GM12878 (cell line): ENCODE data around the gene COG4. TPM values are rescaled to one million over a fixed set of nuclear protein-coding genes. Genes with fewer than 3 reads are reported as not detected.

Experiments used
- ATAC-seq: fragments of 200-7000 bp; cut with Tn5 transposase; 3 replicates; pipeline ENCODE4 v1.9.1; 2020; ENCODE audit warnings: mild to moderate bottlenecking, moderate library complexity
- BruUV-seq: library from RNA; stranded (reverse); fragments of 400-500 nt; replicated peaks from 2 replicates; lab custom pipeline; 2021; lab: Mats Ljungman, UMichigan
- CTCF ChIA-PET: fragments of 300-600 bp; sonication (Branson Sonifier 250); formaldehyde crosslinking; extraction: SDS; loops from one replicate; lab custom pipeline; 2021; ENCODE audit warnings: inconsistent platforms; lab: Yijun Ruan, JAX
- POLR2A ChIA-PET: fragments of 350-600 bp; formaldehyde crosslinking; extraction: SDS; loops from one replicate; lab custom pipeline; 2021; ENCODE audit warnings: inconsistent platforms; lab: Charles Lee
- RAD21 ChIA-PET: fragments of 300-600 bp; sonication (Branson Sonifier 250); formaldehyde crosslinking; loops from one replicate; lab custom pipeline; 2023; ENCODE audit warnings: antibody characterized with exemption; ENCODE audit not compliant: unreplicated experiment; lab: Charles Lee
- SMC1A ChIA-PET: fragments of 300-600 bp; sonication (Branson Sonifier 250); formaldehyde crosslinking; loops from one replicate; lab custom pipeline; 2023; ENCODE audit not compliant: unreplicated experiment, uncharacterized antibody; lab: Charles Lee
- DNase-seq: peaks from one replicate; pipeline ENCODE4 v3.0.0-alpha.2; 2011; ENCODE audit warnings: low read depth, low spot score
- FAIRE-seq: peaks from 3 replicates; lab custom pipeline; 2011; peaks lifted over from hg19 to GRCh38; lab: Jason Lieb, UNC
- H2AFZ ChIP-seq: 2 replicates; pipeline ENCODE4 v1.6.0; 2011; ENCODE audit warnings: low read depth, low read length, control low read depth; ENCODE audit not compliant: control insufficient read depth
- H3K27ac ChIP-seq: 2 replicates; pipeline ENCODE4 v1.5.1; 2011; ENCODE audit warnings: control low read depth; ENCODE audit not compliant: control insufficient read depth, insufficient read depth
- H3K27me3 ChIP-seq, 2 experiments: replicated peaks in 1 of 2; 2 replicates each; pipeline versions ENCODE4 v1.6.0 to v1.6.1; 2011; ENCODE audit warnings: low read length in 1 of 2; ENCODE audit not compliant: control insufficient read depth in 2 of 2, insufficient read depth in 2 of 2
- H3K36me3 ChIP-seq, 2 experiments: 2 replicates each; pipeline ENCODE4 v1.5.1; 2011; ENCODE audit warnings: low read length in 1 of 2; ENCODE audit not compliant: control insufficient read depth in 2 of 2, insufficient read depth in 2 of 2
- H3K4me1 ChIP-seq: 2 replicates; pipeline ENCODE4 v1.6.1; 2011; ENCODE audit warnings: mild to moderate bottlenecking, low read length, moderate library complexity, mixed read lengths; ENCODE audit not compliant: control insufficient read depth, insufficient read depth
- H3K4me2 ChIP-seq: 2 replicates; pipeline ENCODE4 v1.6.0; 2011; ENCODE audit warnings: control low read depth; ENCODE audit not compliant: control insufficient read depth, insufficient read depth
- H3K4me3 ChIP-seq: fragments of 200-600 bp; sonication (generic); 2 replicates; pipeline ENCODE4 v1.5.1; 2016
- H3K79me2 ChIP-seq: 2 replicates; pipeline ENCODE4 v1.6.0; 2011; ENCODE audit warnings: low read length; ENCODE audit not compliant: control insufficient read depth, insufficient read depth
- H3K9ac ChIP-seq: 2 replicates; pipeline ENCODE4 v1.8.0; 2011; ENCODE audit warnings: low read length, control low read depth, mixed read lengths; ENCODE audit not compliant: control insufficient read depth, insufficient read depth
- H3K9me3 ChIP-seq: replicated peaks from 3 replicates; pipeline ENCODE4 v1.5.1; 2011; ENCODE audit warnings: mild to moderate bottlenecking, low read length; ENCODE audit not compliant: control insufficient read depth, insufficient read depth
- H4K20me1 ChIP-seq: 2 replicates; pipeline ENCODE4 v1.6.0; 2011; ENCODE audit not compliant: control insufficient read depth, insufficient read depth
- CBFB ChIP-seq: IDR thresholded peaks from 2 replicates; pipeline ENCODE4 v1.6.1; 2016; ENCODE audit warnings: antibody characterized with exemption, low read depth
- CHD4 ChIP-seq: fragments of 200-600 bp; sonication (generic); IDR thresholded peaks from 2 replicates; pipeline ENCODE4 v1.6.1; 2016; ENCODE audit warnings: mild to moderate bottlenecking
- ETV6 ChIP-seq, 2 experiments: fragments of 450-650 bp in 1 of 2; IDR thresholded peaks in 1 of 2; conservative IDR thresholded peaks in 1 of 2; 2 replicates each; pipeline ENCODE4 v1.6.1; 2014; ENCODE audit warnings: antibody characterized with exemption in 1 of 2, borderline replicate concordance in 1 of 2, low read depth in 1 of 2, mild to moderate bottlenecking in 1 of 2, moderate library complexity in 1 of 2
- KLF5 ChIP-seq: fragments of 450-650 bp; IDR thresholded peaks from 2 replicates; pipeline ENCODE4 v1.6.1; 2014; ENCODE audit warnings: mild to moderate bottlenecking; ENCODE audit not compliant: partially characterized antibody
- NFXL1 ChIP-seq: fragments of 450-650 bp; IDR thresholded peaks from 2 replicates; pipeline ENCODE4 v1.6.1; 2017; ENCODE audit warnings: antibody characterized with exemption, mild to moderate bottlenecking, borderline replicate concordance
- TCF3 ChIP-seq: IDR thresholded peaks from 2 replicates; pipeline ENCODE4 v1.6.1; 2012; ENCODE audit warnings: low read depth, mild to moderate bottlenecking, low read length, borderline replicate concordance; ENCODE audit not compliant: insufficient read depth
- WGBS: methylation state at CpG from one replicate; pipeline ENCODE4 v1.1.6; 2016; ENCODE audit warnings: low lambda C conversion rate; ENCODE audit not compliant: insufficient replicate concordance, insufficient coverage; ENCODE audit errors: missing lambda C conversion rate; 5-methylcytosine and 5-hydroxymethylcytosine counted together
- in situ Hi-C: fragments of 300-500 bp; cut with MboI; formaldehyde crosslinking; loops from 9 replicates; pipeline ENCODE4 v1.14.3; 2018; ENCODE audit warnings: mixed read lengths
- intact Hi-C: fragments of 100-400 bp; cut with micrococcal nuclease; formaldehyde crosslinking; loops from one replicate; pipeline ENCODE4 v1.14.2; 2022; ENCODE audit not compliant: unreplicated experiment
- polyA plus RNA-seq, 11 experiments: library from polyadenylated mRNA; depleted of rRNA in 4 of 11; unstranded in 6 of 11; stranded (reverse) in 5 of 11; fragments of >200 nt; fragmentation: Nextera tagmentation in 4 of 11; fragmentation: Illumina TruSeq in 1 of 11; extraction: Ambion mirVana in 4 of 11; extraction: Trizol in 1 of 11; gene quantifications; 1 replicate in 1 of 11; 2 replicates in 10 of 11; pipeline versions ENCODE4 v1.2.1 to v1.2.3, GENCODE V29; 2011 to 2016; ENCODE audit warnings: inconsistent platforms in 2 of 11, missing spikeins in 2 of 11, low read depth in 1 of 11
- total RNA-seq, 4 experiments: library from RNA; depleted of rRNA in 3 of 4; stranded (reverse); fragments of >200 nt in 3 of 4; fragmentation: Illumina TruSeq in 1 of 4; extraction: Trizol in 1 of 4; gene quantifications; 2 replicates each; pipeline versions ENCODE4 v1.2.1 to v1.2.3, GENCODE V29; 2013 to 2021
- TF ChIP-seq, protein P1 (sequence below): IDR thresholded peaks from 2 replicates; pipeline ENCODE4 v1.6.1; 2012; ENCODE audit warnings: low read depth, low read length, improper control_type of control experiment
- TF ChIP-seq, protein P2 (sequence below), 3 experiments: IDR thresholded peaks in 2 of 3; conservative IDR thresholded peaks in 1 of 3; 2 replicates each; pipeline ENCODE4 v1.5.1; 2011; ENCODE audit warnings: low read depth in 3 of 3, low read length in 3 of 3, mild to moderate bottlenecking in 3 of 3, control low read depth in 2 of 3, moderate library complexity in 2 of 3, inconsistent platforms in 1 of 3, mixed read lengths in 1 of 3; ENCODE audit not compliant: control insufficient read depth in 2 of 3, insufficient read depth in 1 of 3; ENCODE audit errors: extremely low read depth in 1 of 3

COG4 gene
- total and polyA plus RNA-seq, 10 of the 15 experiments (the other 5 are each of a cell fraction or from before 2014, with no cell fraction given): 7.0 to 57.7 (median 33.0) TPM

DNA sequence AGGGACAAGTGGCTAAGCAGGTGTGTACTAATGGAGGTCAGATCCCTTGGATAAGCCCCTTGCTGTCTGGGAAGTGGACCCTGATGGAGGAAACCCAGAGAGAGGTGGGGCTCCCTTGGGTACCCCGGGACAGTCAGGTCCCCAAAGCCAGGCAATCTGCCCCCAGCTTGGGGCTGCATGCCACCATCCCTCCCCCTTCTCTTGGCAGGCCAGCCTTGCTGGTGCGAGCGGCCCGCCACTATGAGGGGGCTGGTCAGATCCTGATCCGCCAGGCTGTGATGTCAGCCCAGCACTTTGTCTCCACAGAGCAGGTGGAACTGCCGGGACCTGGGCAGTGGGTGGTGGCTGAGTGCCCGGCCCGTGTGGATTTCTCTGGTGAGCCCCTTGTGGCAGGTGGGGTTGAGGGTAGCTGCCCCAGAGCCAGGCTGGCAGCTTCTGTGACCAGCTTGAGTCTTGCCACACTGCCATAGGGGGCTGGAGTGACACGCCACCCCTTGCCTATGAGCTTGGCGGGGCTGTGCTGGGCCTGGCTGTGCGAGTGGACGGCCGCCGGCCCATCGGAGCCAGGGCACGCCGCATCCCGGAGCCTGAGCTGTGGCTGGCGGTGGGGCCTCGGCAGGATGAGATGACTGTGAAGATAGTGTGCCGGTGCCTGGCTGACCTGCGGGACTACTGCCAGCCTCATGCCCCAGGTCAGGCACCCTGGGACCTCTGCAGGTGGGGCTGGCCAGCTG is 48.9 kb downstream of the COG4 start:
- Histone ChIP-seq H3K4me3 (no peak overlapping the region), H3K4me1 (peaks cover 27% of the 10 kb centered on the region), H3K9ac (no peak overlapping the region), H3K4me2 (no peak overlapping the region), H3K27ac (no peak overlapping the region), H3K79me2 (no peaks in the 10 kb centered on the region), H3K27me3 (no peaks in the 10 kb centered on the region), H4K20me1 (no peaks in the 10 kb centered on the region), H3K36me3 (peaks cover 2 to 9% of the 10 kb centered on the region in 2 experiments; a peak in 3 of 4 replicates), H2AFZ (no peak overlapping the region), H3K9me3 (no peaks in the 10 kb centered on the region)
- WGBS: 96% methylated on average over 22 of the region's 22 CpGs
- ChIA-PET CTCF (interaction anchor here (1.2 to 1.9 kb wide), 2 partner anchors 80 to 94 kb away, joined by 4 read pairs; no protein-coding TSS in a partner anchor), SMC1A (interaction anchor here (0.6 to 1.5 kb wide), 4 partner anchors 15 to 49 kb away, joined by 3 to 6 read pairs (median 4); partner anchors contain the start of gene COG4), POLR2A (no interaction called here), RAD21 (no interaction called here)
- no peak for TF ChIP-seq KLF5
- no peak for TF ChIP-seq TCF3
- TF ChIP-seq CHD4: no peak
- TF ChIP-seq, protein P1, sequence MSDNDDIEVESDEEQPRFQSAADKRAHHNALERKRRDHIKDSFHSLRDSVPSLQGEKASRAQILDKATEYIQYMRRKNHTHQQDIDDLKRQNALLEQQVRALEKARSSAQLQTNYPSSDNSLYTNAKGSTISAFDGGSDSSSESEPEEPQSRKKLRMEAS: no peak
- no peak for TF ChIP-seq NFXL1
- TF ChIP-seq, protein P2, sequence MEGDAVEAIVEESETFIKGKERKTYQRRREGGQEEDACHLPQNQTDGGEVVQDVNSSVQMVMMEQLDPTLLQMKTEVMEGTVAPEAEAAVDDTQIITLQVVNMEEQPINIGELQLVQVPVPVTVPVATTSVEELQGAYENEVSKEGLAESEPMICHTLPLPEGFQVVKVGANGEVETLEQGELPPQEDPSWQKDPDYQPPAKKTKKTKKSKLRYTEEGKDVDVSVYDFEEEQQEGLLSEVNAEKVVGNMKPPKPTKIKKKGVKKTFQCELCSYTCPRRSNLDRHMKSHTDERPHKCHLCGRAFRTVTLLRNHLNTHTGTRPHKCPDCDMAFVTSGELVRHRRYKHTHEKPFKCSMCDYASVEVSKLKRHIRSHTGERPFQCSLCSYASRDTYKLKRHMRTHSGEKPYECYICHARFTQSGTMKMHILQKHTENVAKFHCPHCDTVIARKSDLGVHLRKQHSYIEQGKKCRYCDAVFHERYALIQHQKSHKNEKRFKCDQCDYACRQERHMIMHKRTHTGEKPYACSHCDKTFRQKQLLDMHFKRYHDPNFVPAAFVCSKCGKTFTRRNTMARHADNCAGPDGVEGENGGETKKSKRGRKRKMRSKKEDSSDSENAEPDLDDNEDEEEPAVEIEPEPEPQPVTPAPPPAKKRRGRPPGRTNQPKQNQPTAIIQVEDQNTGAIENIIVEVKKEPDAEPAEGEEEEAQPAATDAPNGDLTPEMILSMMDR (IDR thresholded peaks at IDR 0.05 in 2 of 3, conservative IDR thresholded peaks at IDR 0.05 in 1 of 3; ENCODE audit: control insufficient read depth in 2 of 3, extremely low read depth in 1 of 3, insufficient read depth in 1 of 3, low read depth in 3 of 3, low read length in 3 of 3): no peak
- no peak for TF ChIP-seq ETV6 (conservative IDR thresholded peaks at IDR 0.05 in 1 of 2, IDR thresholded peaks at IDR 0.05 in 1 of 2; ENCODE audit: borderline replicate concordance in 1 of 2, low read depth in 1 of 2)
- TF ChIP-seq CBFB: no peak
- ATAC-seq (no peak), DNase-seq (no peak), FAIRE-seq (no peak)
- in situ Hi-C loops: no loop called here
- intact Hi-C loops: no loop called here
- BruUV-seq: no TSS peak
